ENCODE results near the gene DAND5.

DNA sequence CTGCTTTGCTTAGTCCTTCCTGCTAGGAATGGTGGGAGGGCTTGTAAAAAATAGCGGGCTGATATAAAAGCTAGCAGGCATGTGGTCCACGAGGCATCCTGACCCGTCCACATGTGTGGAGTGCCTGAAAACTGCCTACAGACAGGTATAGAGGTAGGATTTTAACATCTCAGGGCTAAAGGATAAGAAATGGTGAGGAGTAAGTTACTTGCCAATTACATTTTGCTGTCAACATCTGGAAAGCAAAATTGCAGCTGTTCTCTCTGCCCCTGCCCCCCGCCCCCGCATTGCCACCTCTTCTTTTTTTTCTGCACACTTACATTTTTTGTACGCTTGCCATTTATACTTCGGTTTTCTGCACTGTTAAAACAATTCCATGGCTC, 46.9 kb downstream of the DAND5 start:
- TF ChIP-seq POLR2A (IDR thresholded peaks at IDR 0.05; ENCODE audit: low read depth, low read length): no peak
- TF ChIP-seq TAF1 (IDR thresholded peaks at IDR 0.05; ENCODE audit: borderline replicate concordance, low read depth, low read length): no peak

All from GM12892 (cell line).